K562 (cell line): ENCODE results near the gene TUBB4B. TPM values are rescaled to one million over a fixed set of nuclear protein-coding genes. Genes with fewer than 3 reads are reported as not detected.
A peak's percentile ranks its signal among the peaks of the same experiment; 100 is the strongest.

Source experiments
- MCM7 ChIP-seq, 2 experiments: fragments of 450-650 bp; IDR thresholded peaks; 2 replicates each; pipeline ENCODE4 v1.6.1; 2016 to 2018
- MTA1 ChIP-seq: fragments of 450-650 bp; IDR thresholded peaks from 2 replicates; pipeline ENCODE4 v1.6.1; 2017; ENCODE audit warnings: borderline replicate concordance
- NR1H2 ChIP-seq: sonication (generic); formaldehyde crosslinking; IDR thresholded peaks from 2 replicates; pipeline ENCODE4 v1.4.0; 2020; ENCODE audit warnings: mild to moderate bottlenecking, missing genetic modification reagents
- POLR2AphosphoS5 ChIP-seq: IDR thresholded peaks from 2 replicates; pipeline ENCODE4 v1.6.1; 2011; ENCODE audit warnings: mild to moderate bottlenecking, low read depth, low read length, moderate library complexity; ENCODE audit not compliant: control insufficient read depth, insufficient read depth
- RERE ChIP-seq: sonication (generic); formaldehyde crosslinking; IDR thresholded peaks from 2 replicates; pipeline ENCODE4 v1.8.0; 2023; ENCODE audit warnings: missing genetic modification reagents, mild to moderate bottlenecking, borderline replicate concordance
- RREB1 ChIP-seq: fragments of 250-450 bp; sonication (Bioruptor Pico); IDR thresholded peaks from 2 replicates; pipeline ENCODE4 v1.4.0; 2020
- SMC3 ChIP-seq: conservative IDR thresholded peaks from 2 replicates; pipeline ENCODE4 v1.6.1; 2011; ENCODE audit warnings: low read depth, low read length, improper control_type of control experiment; ENCODE audit not compliant: insufficient read depth
- SNAPC5 ChIP-seq: fragments of 250-450 bp; sonication (Bioruptor Pico); IDR thresholded peaks from 2 replicates; pipeline ENCODE4 v1.8.0; 2021; ENCODE audit warnings: moderate library complexity, mild to moderate bottlenecking, inconsistent platforms
- SOX6 ChIP-seq: fragments of 450-650 bp; IDR thresholded peaks from 2 replicates; pipeline ENCODE4 v1.6.1; 2014; ENCODE audit warnings: mild to moderate bottlenecking
- STAT6 ChIP-seq: sonication (generic); formaldehyde crosslinking; IDR thresholded peaks from 2 replicates; pipeline ENCODE4 v1.8.1; 2023; ENCODE audit warnings: mild to moderate bottlenecking, missing genetic modification reagents
- TCF7L2 ChIP-seq: fragments of 150-350 bp; IDR thresholded peaks from 2 replicates; pipeline ENCODE4 v1.6.1; 2016; ENCODE audit warnings: low read depth, mild to moderate bottlenecking, low read length, moderate library complexity
- polyA plus RNA-seq, 8 experiments: library from polyadenylated mRNA; depleted of rRNA in 4 of 8; stranded (reverse) in 5 of 8; unstranded in 3 of 8; fragments of >200 nt; fragmentation: Nextera tagmentation in 2 of 8; fragmentation: Illumina TruSeq in 1 of 8; extraction: Ambion mirVana in 2 of 8; extraction: Trizol in 1 of 8; gene quantifications; 2 replicates each; pipeline versions ENCODE4 v1.2.1 to v1.2.3, GENCODE V29; 2011 to 2014; ENCODE audit warnings: inconsistent platforms in 1 of 8, missing spikeins in 1 of 8
- total RNA-seq, 7 experiments: library from RNA; depleted of rRNA in 6 of 7; stranded (reverse); fragments of >200 nt in 6 of 7; fragmentation: Illumina TruSeq in 2 of 7; extraction: Trizol in 2 of 7; gene quantifications; 2 replicates each; pipeline versions ENCODE4 v1.2.1 to v1.2.3, GENCODE V29; 2011 to 2021; ENCODE audit warnings: low replicate concordance in 1 of 7

The TUBB4B gene
- total and polyA plus RNA-seq, 9 of the 15 experiments (the other 6 are each of a cell fraction or from before 2014, with no cell fraction given) = 24.1 to 443 (median 268) TPM

- TF ChIP-seq STAT6 (CRISPR knock-in tag) = 0 out of 2 replicates have a peak, but pooled peaks have one; percentile 76
- peak; percentile 81 for TF ChIP-seq SOX6
- peak; percentile 97 for TF ChIP-seq SMC3
- no peak for TF ChIP-seq RREB1 (CRISPR knock-in tag)
- no peak for TF ChIP-seq MCM7 (IDR thresholded peaks at IDR 0.05)
- no peak for TF ChIP-seq SNAPC5
- 0 out of 2 replicates have a peak, but pooled peaks have one; percentile 32 for TF ChIP-seq RERE (CRISPR knock-in tag)
- no peak for TF ChIP-seq TCF7L2
- peak; percentile 62 for TF ChIP-seq POLR2AphosphoS5
- TF ChIP-seq NR1H2 (CRISPR knock-in tag) = 0 out of 2 replicates have a peak, but pooled peaks have one; percentile 83
- 0 out of 2 replicates have a peak, but pooled peaks have one; percentile 20 for TF ChIP-seq MTA1
Measured at GRCh38 chr9:137236238-137236935, 4.7 kb upstream of the TUBB4B start (continued).
